Lower leg skin (tissue), 4 donors: ENCODE results near the gene ARID1B. TPM values are rescaled to one million over a fixed set of nuclear protein-coding genes. Genes with fewer than 3 reads are reported as not detected.

Experiments used
- DNase-seq, 2 donors: peaks; one replicate each; pipeline ENCODE4 v3.0.0-alpha.2; 2019; ENCODE audit warnings: low spot score in 2 of 2
- H3K4me3 ChIP-seq: fragments of 200-600 bp; sonication (generic); 2 replicates; pipeline ENCODE4 v1.5.1; 2017; ENCODE audit warnings: mild to moderate bottlenecking, low read depth; ENCODE audit not compliant: poor library complexity, severe bottlenecking
- POLR2A ChIP-seq, 2 donors: fragments of 450-650 bp; IDR thresholded peaks; one replicate each; pipeline ENCODE4 v1.6.1; 2016 to 2017; ENCODE audit warnings: antibody characterized with exemption in 2 of 2, mild to moderate bottlenecking in 1 of 2, moderate library complexity in 1 of 2
- WGBS, 2 donors: methylation state at CpG; one replicate each; pipeline ENCODE4 v1.1.5; 2018; 5-methylcytosine and 5-hydroxymethylcytosine counted together
- intact Hi-C: fragments of 100-400 bp; cut with DNase I; formaldehyde crosslinking; loops from one replicate; pipeline ENCODE4 v1.15.0; 2023; ENCODE audit warnings: low total_unique reads
- total RNA-seq, 4 donors: library from RNA; depleted of rRNA; stranded (reverse); fragments of >200 nt; gene quantifications; one replicate each; pipeline ENCODE4 v1.1.0, GENCODE V29; 2016
- TF ChIP-seq, protein P1 (sequence below), 3 donors: fragments of 450-650 bp; IDR thresholded peaks; one replicate each; pipeline ENCODE4 v1.5.1; 2016; ENCODE audit warnings: antibody characterized with exemption in 3 of 3, mild to moderate bottlenecking in 3 of 3, moderate library complexity in 2 of 3

ARID1B gene
- total RNA-seq, 4 donors from 2014 or later = 87.3 to 132 (median 102) TPM

DNA sequence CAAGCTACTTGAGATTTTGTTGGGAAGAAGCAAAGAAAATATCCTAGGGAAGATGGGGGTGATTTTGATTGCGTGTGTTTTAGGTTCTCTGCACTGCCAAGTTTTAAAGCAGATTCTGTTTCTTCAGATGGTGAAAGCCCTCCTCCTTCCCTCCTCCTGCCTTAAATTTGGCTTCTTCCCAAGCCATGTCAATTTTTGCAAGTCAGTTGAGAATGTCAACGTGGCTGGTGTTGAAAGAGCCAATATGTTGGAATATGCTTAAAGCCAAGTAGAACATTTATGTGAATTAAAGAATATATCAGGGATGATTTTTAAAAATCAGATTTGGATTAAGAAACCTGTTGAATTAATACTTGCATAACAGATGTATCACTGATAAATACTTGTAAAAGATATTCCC lies 270.8 kb downstream of the ARID1B start:
- intact Hi-C loops = no loop called here
- 19 to 30% methylated on average over 2 of the region's 2 CpGs for WGBS, 2 donors
- no peak overlapping the region for H3K4me3 ChIP-seq
- DNase-seq = no peak
- TF ChIP-seq POLR2A (IDR thresholded peaks at IDR 0.05) = no peak
- TF ChIP-seq, protein P1, sequence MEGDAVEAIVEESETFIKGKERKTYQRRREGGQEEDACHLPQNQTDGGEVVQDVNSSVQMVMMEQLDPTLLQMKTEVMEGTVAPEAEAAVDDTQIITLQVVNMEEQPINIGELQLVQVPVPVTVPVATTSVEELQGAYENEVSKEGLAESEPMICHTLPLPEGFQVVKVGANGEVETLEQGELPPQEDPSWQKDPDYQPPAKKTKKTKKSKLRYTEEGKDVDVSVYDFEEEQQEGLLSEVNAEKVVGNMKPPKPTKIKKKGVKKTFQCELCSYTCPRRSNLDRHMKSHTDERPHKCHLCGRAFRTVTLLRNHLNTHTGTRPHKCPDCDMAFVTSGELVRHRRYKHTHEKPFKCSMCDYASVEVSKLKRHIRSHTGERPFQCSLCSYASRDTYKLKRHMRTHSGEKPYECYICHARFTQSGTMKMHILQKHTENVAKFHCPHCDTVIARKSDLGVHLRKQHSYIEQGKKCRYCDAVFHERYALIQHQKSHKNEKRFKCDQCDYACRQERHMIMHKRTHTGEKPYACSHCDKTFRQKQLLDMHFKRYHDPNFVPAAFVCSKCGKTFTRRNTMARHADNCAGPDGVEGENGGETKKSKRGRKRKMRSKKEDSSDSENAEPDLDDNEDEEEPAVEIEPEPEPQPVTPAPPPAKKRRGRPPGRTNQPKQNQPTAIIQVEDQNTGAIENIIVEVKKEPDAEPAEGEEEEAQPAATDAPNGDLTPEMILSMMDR (IDR thresholded peaks at IDR 0.05) = no peak

DNA sequence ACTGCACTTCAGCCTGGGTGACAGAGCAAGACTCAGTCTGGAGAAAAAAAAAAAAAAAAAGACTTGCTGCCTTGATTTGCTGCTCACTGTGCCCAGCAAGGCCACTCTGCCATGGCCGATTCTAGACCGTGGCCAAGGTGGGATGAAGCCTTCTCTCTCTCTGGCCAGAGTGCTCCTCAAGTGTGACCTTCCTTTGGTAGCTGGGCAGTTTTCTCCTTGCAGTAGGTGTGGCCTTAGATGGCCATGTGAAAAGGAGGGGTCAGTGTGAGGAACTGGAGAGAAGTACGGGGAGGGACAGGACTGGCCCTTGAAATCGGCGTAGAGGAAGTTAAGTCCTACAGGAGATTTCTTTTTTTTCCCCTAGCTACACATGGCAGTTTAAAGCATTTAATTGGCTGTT lies 272.0 kb downstream of the ARID1B start:
- 88 to 90% methylated on average over 5 of the region's 5 CpGs for WGBS, 2 donors
- no peak for TF ChIP-seq POLR2A (IDR thresholded peaks at IDR 0.05)
- TF ChIP-seq, protein P1 (IDR thresholded peaks at IDR 0.05) = no peak
- H3K4me3 ChIP-seq = no peak overlapping the region
- DNase-seq = no peak
- intact Hi-C loops = no loop called here

DNA sequence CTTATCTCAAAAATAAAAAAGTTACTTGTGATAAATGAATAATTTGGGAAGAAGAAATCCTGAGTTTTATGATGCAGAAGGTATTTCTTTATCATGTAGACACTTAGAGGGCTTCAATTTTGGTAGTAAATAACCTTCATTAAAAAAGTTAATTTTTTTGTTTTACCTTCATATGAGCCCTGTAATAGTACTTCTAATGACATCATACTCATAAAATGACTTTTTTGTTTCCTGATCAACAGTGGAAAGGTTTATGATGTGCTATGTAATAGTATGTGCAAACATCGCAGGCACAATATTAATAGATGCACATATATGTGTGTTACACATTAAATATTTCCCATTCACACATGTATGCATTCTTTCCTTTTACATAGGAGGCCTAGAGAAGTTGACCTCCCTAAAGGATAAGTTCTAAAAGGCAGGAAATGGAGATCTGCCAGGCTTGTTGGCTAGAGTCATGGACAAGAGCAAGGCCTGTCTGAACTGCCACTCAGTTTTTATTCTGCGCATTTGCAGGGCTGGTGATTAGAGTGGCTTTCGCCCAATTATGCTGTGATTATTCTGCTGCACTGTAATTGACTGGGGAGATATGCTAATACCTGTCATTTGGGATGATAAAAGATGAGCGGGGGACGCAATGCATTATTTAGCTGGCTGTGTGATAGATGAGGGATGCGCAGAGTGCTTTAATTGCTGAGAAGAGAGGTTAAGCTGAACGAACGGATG lies 273.5 kb downstream of the ARID1B start:
- DNase-seq = no peak
- H3K4me3 ChIP-seq = no peak overlapping the region
- TF ChIP-seq, protein P1 (IDR thresholded peaks at IDR 0.05) = no peak
- no peak for TF ChIP-seq POLR2A (IDR thresholded peaks at IDR 0.05)
- intact Hi-C loops = no loop called here
- WGBS, 2 donors = 72 to 81% methylated on average over 8 of the region's 8 CpGs

DNA sequence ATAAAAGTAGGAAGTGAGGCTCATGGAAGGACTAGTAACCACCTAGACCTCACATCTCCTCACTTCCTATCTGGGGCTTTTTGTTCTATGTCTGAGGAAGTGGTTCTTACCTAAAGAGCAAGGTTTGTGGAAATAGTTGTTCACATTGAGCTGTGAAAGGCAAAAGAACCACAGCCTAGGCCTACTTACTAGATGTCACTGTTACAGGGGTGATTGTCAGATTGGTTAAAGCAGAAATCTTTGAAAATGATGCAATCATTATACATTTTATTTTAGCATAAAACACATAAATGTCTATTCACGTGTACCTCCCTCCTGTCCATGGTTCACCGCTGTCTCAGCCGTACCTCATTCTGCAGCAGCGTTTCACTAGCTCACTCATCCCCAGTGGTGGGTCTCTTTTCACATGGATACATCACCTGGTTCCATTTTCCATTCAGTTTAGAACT lies 277.4 kb downstream of the ARID1B start:
- 90 to 93% methylated on average over 4 of the region's 4 CpGs for WGBS, 2 donors
- DNase-seq = no peak
- intact Hi-C loops = no loop called here
- TF ChIP-seq, protein P1 (IDR thresholded peaks at IDR 0.05) = no peak
- TF ChIP-seq POLR2A (IDR thresholded peaks at IDR 0.05) = no peak
- H3K4me3 ChIP-seq = no peak overlapping the region

DNA sequence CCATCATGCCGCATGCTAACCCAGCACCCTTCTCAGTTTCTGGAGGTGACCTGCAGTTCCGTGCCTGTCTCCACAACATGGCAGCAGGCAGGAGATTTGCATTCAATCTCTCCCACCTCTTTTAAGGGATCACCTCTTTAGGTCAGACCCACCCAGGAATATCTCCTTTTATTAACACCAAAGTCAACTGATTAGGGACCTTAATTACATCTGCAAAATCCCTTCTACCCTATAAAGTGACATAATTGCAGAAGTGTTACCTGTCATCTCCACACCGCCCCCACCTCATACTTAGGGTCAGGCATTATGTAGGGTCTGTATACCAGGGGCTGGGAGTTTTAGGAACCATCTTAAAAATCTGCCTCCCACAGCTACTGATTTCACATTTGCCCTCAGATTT lies 278.7 kb downstream of the ARID1B start:
- intact Hi-C loops = no loop called here
- 96 to 100% methylated on average over 3 of the region's 3 CpGs for WGBS, 2 donors

More for the DNA sequence above, 278.7 kb downstream of the ARID1B start:
- no peak for DNase-seq
- no peak overlapping the region for H3K4me3 ChIP-seq
- TF ChIP-seq, protein P1 (IDR thresholded peaks at IDR 0.05) = no peak
- no peak for TF ChIP-seq POLR2A (IDR thresholded peaks at IDR 0.05)
